Kasumi-1 (cell line): ENCODE results near the gene CS.
A peak's percentile ranks its signal among the peaks of the same experiment; 100 is the strongest.
"Not testable (repeated sequence)": the region's sequence is repeated elsewhere in the genome, so short reads cannot be mapped to it uniquely, and the experiment has no call there.

Source experiments
- DNase-seq, 2 experiments: peaks; one replicate each; lab custom pipeline; 2025; lab: John Stamatoyannopoulos, UW

The CS gene

GRCh38 chr12:56280849-56281248, 19.3 kb downstream of the CS start:
- DNase-seq: no peak

DNA sequence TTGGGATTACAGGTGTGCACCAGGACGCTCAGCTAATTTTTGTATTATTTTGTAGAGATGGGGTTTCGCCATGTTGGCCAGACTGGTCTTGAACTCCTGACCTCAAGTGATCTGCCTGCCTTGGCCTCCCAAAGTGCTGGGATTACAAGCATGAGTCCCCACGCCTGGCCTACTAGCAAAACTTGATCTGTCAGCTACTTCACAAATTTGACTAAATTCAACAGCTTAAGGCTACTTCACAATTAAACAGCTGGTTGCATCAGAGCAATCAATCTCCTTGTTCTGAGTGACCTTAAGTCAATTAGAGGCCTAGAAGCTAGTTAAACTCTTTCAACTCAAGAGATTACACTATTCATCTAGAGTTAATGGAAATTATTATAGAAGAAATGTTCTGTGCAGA, 21.2 kb downstream of the CS start:
- no peak for DNase-seq

DNA sequence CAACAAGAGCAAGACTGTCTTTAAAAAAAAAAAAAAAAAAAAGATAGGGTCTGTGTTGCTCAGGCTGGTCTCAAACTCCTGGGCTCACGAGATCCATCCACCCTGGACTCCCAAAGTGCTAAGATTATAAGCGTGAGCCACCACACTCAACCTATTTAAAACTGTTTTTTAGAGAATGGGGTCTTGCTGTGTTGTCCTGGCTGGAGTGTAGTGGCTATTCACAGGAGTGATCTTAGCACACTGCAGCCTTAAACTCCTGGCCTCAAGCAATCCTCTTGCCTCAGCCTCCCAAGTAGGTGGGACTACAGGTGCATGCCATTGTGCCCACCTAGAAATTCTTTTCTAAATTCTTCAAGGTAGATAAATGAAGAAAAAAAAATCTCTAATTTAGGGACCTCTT, 25.8 kb downstream of the CS start:
- no peak for DNase-seq

GRCh38 chr12:56272468-56272867, 27.7 kb downstream of the CS start:
- not testable (repeated sequence) for DNase-seq

DNA sequence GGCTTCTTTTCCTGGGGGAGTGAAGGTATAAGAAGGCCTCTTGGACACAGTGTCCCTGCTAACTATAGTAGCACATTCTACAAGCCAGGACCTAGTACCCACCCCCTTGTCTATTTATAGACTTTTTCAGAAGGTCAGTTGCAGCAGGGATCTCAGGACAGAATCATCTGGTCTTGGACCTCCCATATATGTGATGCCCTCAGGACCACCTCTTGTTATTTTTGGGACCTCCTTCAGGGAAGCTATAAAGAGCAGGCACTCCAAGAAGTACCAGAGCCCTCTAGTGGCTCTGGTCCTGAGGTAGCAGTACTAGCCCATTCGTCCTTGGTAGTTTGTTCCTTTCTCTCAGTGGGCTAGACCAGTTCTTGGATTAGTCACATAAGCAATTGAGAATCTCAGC, 29.1 kb downstream of the CS start:
- peak; percentile 66 to 86 for DNase-seq

- DNase-seq: no peak
These were observed 32.6 kb downstream of the CS start for GRCh38 chr12:56267443-56268071.

DNA sequence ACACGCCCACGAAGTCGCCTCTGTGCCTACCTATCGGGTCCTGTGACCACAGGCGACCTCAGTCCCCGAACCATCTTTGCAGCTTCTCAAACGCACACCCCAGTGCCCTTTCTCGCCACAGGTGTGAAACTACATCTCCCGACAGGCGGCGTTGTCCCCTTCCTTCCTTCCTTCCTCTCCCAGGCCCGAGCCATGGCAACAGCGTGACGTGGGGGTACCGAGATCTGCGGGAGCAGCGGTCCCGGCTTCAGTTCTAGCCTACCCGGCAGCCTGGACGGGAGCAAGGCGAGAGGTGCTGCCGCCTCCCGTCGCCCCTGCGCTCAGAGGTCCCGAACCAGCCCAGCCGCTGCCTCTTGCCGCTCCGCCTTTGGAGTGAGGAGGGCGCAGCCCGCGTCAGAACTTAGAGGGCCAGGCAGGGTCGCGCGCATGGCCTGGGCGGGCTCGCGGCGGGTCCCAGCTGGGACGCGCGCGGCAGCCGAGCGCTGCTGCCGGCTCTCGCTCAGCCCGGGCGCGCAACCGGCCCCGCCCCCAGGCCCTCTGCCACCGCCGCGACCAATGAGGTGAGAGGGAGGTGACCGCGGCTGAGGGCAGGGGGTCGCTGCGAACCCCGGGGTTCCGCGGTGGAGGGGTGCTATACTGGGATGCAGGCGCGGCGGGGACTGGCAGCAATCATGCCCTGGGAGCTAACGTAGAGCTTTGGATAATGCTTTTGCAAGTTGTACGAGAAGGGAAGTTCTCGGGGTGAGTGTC, 33.3 kb downstream of the CS start, which contains the start of gene COQ10A:
COQ10A (plus strand) TSS at position 250 of the 750 bp plus-strand sequence; CDS start at position 427, 177 bp downstream.
- peak; percentile 87 to 91 for DNase-seq

DNA sequence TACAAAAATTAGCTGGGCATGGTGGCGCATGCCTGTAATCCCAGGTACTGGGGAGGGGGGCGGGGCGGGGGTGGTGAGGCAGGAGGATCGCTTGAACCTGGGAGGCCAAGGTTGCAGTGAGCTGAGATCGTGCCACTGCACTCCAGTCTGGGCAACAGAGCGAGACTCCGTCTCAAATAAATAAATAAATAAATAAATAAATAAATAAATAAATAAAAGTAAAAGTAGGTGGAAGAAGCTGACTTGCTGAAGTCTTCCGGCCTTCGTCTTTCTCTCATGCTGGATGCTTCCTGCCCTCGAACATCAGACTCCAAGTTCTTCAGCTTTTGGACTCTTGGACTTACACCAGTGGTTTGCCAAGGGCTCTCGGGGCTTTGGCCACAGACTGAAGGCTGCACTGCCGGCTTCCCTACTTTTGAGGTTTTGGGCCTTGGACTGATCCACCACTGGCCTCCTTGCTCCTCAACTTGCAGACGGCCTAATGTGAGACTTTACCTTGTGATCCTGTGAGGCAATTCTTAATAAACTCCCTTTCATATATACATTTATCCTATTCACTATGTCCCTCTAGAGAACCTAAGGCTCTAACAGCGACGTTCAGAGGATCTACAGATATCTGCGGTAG, 34.0 kb downstream of the CS start:
- DNase-seq: not testable (repeated sequence)

DNA sequence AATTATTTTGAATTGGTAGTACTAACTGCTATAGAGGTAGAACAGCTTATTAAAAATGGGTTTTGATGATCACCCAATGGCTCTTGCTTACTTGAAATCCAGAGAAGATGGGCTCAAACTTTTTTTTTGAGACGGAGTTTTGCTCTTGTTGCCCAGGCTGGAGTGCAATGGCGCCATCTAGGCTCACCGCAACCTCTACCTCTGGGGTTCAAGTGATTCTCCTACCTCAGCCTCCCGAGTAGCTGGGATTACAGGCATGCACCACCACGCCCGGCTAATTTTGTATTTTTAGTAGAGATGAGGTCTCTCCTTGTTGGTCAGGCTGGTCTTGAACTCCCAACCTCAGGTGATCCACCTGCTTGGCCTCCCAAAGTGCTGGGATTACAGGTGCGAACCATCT, 37.2 kb downstream of the CS start:
- not testable (repeated sequence) for DNase-seq

DNA sequence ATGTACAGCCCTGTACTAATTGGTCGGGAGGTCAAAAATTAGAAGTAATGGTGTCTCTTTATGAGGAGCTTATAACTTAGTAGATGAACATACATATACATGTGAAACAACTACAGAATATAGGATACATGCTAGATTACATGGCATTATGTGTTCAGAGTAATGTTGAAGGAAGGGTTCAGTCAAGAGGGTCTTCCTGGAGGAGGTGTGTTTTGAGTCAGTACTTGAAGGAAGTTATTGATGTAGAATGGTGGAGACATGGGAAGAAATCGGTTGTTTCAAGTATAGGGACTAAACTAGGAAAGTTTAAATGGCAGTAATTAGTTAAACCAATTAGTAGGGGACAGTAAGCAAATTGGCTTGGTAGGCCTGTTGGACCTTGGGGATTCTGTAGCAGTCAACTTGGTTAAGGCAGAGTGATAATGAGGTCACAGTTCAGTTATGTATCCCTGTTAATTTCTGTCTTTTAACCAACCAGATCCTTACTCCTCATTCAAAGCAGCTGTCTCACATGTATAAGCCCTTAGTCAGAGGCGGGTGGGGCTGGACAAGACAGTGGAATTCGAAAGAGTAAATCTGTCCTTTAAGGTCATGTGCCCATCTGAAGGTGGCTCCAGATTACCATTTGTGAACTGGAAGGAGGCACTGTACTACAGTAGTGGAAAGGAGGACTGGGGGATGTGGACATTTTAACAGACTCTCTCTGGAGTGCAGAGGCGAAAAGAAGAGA, 38.5 kb downstream of the CS start:
- no peak for DNase-seq

- no peak for DNase-seq
These were observed 39.2 kb downstream of the CS start for GRCh38 chr12:56260921-56261320.

- no peak for DNase-seq
These were observed 39.8 kb downstream of the CS start for GRCh38 chr12:56260380-56260779.

- no peak for DNase-seq
These were observed 41.3 kb downstream of the CS start for GRCh38 chr12:56258820-56259183.

- DNase-seq: peak; percentile 73 to 77
These were observed 41.9 kb downstream of the CS start, which contains the start of gene ANKRD52 for GRCh38 chr12:56258068-56258819. Gene ANKRD52 (minus strand): TSS chr12:56258384. CDS start chr12:56258269, 115 bp downstream.

GRCh38 chr12:56257491-56258067, 42.6 kb downstream of the CS start:
- peak in 1 of 2 experiments; percentile 36 for DNase-seq

GRCh38 chr12:56257071-56257470, 43.1 kb downstream of the CS start:
- DNase-seq: no peak

- no peak for DNase-seq
These were observed 43.7 kb downstream of the CS start for GRCh38 chr12:56256326-56256960.

- no peak for DNase-seq
These were observed 44.5 kb downstream of the CS start for GRCh38 chr12:56255671-56256070.

DNA sequence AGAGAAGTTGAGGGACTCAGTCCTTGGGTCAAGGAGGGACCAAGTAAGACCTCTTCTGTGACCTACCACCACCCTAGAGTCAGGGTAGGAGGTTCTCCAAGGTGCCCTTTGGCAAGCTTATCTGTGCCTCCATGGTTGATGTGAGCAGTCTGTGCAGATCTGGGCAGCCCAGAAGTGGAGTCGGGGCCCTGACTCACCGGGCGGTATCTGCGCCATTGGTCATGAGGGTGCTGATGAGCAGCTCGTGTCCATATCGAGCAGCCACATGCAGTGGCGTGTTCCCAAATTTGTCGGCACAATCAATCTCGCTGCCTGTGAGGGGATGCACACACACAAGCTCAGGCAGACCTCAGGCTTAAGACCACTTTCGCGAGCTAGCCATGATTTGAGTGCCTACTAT, 47.0 kb downstream of the CS start:
- no peak for DNase-seq

DNA sequence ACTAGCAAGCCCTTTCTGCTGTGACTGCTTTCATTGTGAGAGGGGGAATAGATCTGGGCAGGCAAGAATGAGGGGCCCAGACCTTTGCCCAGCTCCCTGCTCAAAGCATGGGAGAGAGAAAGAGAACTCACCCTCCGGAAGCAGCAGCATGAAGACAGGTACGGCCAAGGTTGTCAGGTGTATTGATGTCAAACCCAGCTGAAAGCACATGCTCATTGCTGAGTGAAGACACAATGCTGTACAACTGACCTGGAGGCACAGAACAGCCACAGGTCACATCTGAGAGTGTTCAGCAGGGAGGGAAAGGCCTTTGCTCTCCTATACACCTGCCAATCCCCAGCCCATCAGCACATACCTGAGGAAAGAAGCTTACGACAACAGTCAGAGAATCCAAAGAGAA, 47.5 kb downstream of the CS start:
- no peak for DNase-seq

GRCh38 chr12:56248711-56249110, 51.4 kb downstream of the CS start:
- no peak for DNase-seq
